ENCODE data around the gene ZC3HAV1. TPM values are rescaled to one million over a fixed set of nuclear protein-coding genes. Genes with fewer than 3 reads are reported as not detected.

The ZC3HAV1 gene
- total and polyA plus RNA-seq, 9 of the 15 experiments (the other 6 are each of a cell fraction or from before 2014, with no cell fraction given): 11.9 to 40.5 (median 23.9) TPM

DNA sequence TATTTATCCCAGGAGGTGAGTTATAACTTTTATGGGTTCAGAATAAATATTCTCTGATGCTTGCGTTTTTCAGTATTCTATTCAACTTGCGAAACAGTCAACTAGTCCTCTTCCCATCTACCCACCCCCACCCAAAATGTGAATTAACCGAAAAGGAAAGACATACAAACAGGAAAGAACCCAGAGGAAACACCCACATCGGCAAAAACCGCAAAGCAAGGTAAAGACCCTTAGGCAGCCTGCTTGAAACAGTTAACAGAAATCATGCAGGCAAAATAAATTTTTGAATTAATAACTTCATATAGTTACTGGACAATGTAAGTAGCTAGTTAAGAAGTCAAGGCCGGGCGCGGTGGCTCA, 5.4 kb downstream of the ZC3HAV1 start:
- peak; percentile 56; the same call in 1 of the 2 replicates for TF ChIP-seq ZNF316 (IDR thresholded peaks at IDR 0.05)
- 0 out of 4 replicates have a peak, but pooled peaks of 1 of the 2 experiments have one; percentile 24 for TF ChIP-seq HDAC1 (IDR thresholded peaks at IDR 0.05)
- TF ChIP-seq, protein P1, sequence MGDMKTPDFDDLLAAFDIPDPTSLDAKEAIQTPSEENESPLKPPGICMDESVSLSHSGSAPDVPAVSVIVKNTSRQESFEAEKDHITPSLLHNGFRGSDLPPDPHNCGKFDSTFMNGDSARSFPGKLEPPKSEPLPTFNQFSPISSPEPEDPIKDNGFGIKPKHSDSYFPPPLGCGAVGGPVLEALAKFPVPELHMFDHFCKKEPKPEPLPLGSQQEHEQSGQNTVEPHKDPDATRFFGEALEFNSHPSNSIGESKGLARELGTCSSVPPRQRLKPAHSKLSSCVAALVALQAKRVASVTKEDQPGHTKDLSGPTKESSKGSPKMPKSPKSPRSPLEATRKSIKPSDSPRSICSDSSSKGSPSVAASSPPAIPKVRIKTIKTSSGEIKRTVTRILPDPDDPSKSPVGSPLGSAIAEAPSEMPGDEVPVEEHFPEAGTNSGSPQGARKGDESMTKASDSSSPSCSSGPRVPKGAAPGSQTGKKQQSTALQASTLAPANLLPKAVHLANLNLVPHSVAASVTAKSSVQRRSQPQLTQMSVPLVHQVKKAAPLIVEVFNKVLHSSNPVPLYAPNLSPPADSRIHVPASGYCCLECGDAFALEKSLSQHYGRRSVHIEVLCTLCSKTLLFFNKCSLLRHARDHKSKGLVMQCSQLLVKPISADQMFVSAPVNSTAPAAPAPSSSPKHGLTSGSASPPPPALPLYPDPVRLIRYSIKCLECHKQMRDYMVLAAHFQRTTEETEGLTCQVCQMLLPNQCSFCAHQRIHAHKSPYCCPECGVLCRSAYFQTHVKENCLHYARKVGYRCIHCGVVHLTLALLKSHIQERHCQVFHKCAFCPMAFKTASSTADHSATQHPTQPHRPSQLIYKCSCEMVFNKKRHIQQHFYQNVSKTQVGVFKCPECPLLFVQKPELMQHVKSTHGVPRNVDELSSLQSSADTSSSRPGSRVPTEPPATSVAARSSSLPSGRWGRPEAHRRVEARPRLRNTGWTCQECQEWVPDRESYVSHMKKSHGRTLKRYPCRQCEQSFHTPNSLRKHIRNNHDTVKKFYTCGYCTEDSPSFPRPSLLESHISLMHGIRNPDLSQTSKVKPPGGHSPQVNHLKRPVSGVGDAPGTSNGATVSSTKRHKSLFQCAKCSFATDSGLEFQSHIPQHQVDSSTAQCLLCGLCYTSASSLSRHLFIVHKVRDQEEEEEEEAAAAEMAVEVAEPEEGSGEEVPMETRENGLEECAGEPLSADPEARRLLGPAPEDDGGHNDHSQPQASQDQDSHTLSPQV (IDR thresholded peaks at IDR 0.05): no peak
- TF ChIP-seq ZFX (CRISPR knock-in tag; IDR thresholded peaks at IDR 0.05): 0 out of 2 replicates have a peak, but pooled peaks have one; percentile 21
- 0 out of 2 replicates have a peak, but pooled peaks have one; percentile 5 for TF ChIP-seq CEBPB (tag; IDR thresholded peaks at IDR 0.05)
- no peak for TF ChIP-seq LEF1 (IDR thresholded peaks at IDR 0.05)
- TF ChIP-seq BCOR (IDR thresholded peaks at IDR 0.05): peak; percentile 8; the same call in 1 of the 2 replicates
- no peak for TF ChIP-seq SPI1 (IDR thresholded peaks at IDR 0.05; ENCODE audit: borderline replicate concordance, low read depth, low read length)
- TF ChIP-seq POLR2AphosphoS2 (IDR thresholded peaks at IDR 0.05; ENCODE audit: low read length): no peak
- TF ChIP-seq CC2D1A (IDR thresholded peaks at IDR 0.05): 0 out of 2 replicates have a peak, but pooled peaks have one; percentile 2
- TF ChIP-seq, protein P2, sequence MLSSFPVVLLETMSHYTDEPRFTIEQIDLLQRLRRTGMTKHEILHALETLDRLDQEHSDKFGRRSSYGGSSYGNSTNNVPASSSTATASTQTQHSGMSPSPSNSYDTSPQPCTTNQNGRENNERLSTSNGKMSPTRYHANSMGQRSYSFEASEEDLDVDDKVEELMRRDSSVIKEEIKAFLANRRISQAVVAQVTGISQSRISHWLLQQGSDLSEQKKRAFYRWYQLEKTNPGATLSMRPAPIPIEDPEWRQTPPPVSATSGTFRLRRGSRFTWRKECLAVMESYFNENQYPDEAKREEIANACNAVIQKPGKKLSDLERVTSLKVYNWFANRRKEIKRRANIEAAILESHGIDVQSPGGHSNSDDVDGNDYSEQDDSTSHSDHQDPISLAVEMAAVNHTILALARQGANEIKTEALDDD (IDR thresholded peaks at IDR 0.05): peak; percentile 89
- no peak for TF ChIP-seq SMARCA5 (IDR thresholded peaks at IDR 0.05)
- TF ChIP-seq NELFE (IDR thresholded peaks at IDR 0.05; ENCODE audit: insufficient read depth, insufficient read length): no peak
- Histone ChIP-seq H3K27ac (ENCODE audit: extremely low read depth, low read depth, low read length) (peak overlapping the region; percentile 35; the same call in 2 of the 3 replicates), H3K27me3 (ENCODE audit: control insufficient read depth in 2 of 2, insufficient read depth in 2 of 2, low read length in 2 of 2) (no peaks in the 10 kb centered on the region), H3K4me3 (no peak overlapping the region), H3K79me2 (ENCODE audit: control insufficient read depth, insufficient read depth, low read length) (peaks cover 84% of the 10 kb centered on the region), H3K36me3 (ENCODE audit: control insufficient read depth, insufficient read depth, low read length) (peaks cover 13% of the 10 kb centered on the region; the same call in 2 of the 3 replicates), H3K9me3 (replicated peaks; ENCODE audit: control insufficient read depth, insufficient read depth, low read depth, low read length) (no peaks in the 10 kb centered on the region), H3K4me1 (replicated peaks in 1 of 2; ENCODE audit: control insufficient read depth in 2 of 2, insufficient read depth in 2 of 2, low read length in 2 of 2) (peaks cover 14 to 36% of the 10 kb centered on the region in 2 experiments; a peak in 4 of 5 replicates), H3K4me2 (ENCODE audit: insufficient read depth, low read length) (no peak overlapping the region), H3K9ac (ENCODE audit: insufficient read depth in 1 of 2, low read depth in 2 of 2, low read length in 2 of 2) (peak overlapping the region in 1 of 2 experiments; percentile 16; a peak in 1 of 4 replicates), H3K9me1 (ENCODE audit: control insufficient read depth, insufficient read depth, low read length) (no peaks in the 10 kb centered on the region), H2AFZ (ENCODE audit: low read depth, low read length) (no peak overlapping the region), H4K20me1 (replicated peaks; ENCODE audit: control insufficient read depth, insufficient read depth, low read length) (no peaks in the 10 kb centered on the region; the same call in 1 of the 2 replicates)
- intact Hi-C loops (cut with micrococcal nuclease): no loop called here
- DNase-seq (ENCODE audit: extremely low read depth in 1 of 4, low spot score in 3 of 4) (peak in 2 of 4 experiments; percentile 17 to 45), ATAC-seq (no peak), FAIRE-seq (no peak)
- no TSS peak for BruUV-seq (replicated peaks)
- POLR2A ChIA-PET: interaction anchor here (1.0 to 3.3 kb wide), 5 partner anchors 9 to 20 kb away, joined by 3 to 26 read pairs (median 6); no protein-coding TSS in a partner anchor
- in situ Hi-C loops (cut with MboI): no loop called here
- WGBS (ENCODE audit: insufficient coverage, low coverage, missing lambda C conversion rate): 72% methylated on average over 8 of the region's 8 CpGs
- CTCF ChIA-PET (ENCODE audit: low intra/inter-chr PET ratio): no interaction called here

All from K562 (cell line).